A673 (cell line): ENCODE measurements around the gene ATP10D. TPM values are rescaled to one million over a fixed set of nuclear protein-coding genes. Genes with fewer than 3 reads are reported as not detected.

Experiments
- BruUV-seq: library from RNA; stranded (reverse); fragments of 400-500 nt; replicated peaks from 2 replicates; lab custom pipeline; 2021; lab: Mats Ljungman, UMichigan
- CTCF ChIA-PET: fragments of 300-600 bp; sonication (Branson Sonifier 250); formaldehyde crosslinking; loops from one replicate; lab custom pipeline; 2022; ENCODE audit warnings: antibody characterized with exemption; lab: Charles Lee
- POLR2A ChIA-PET: fragments of 300-600 bp; sonication (Branson Sonifier 250); formaldehyde crosslinking; loops from one replicate; lab custom pipeline; 2022; ENCODE audit warnings: antibody characterized with exemption; ENCODE audit not compliant: low non-redundant PET; lab: Charles Lee
- DNase-seq: peaks from one replicate; pipeline ENCODE4 v3.0.0-alpha.2; 2015; ENCODE audit warnings: low spot score
- H3K27ac ChIP-seq: fragments of 200-600 bp; sonication (generic); 2 replicates; pipeline ENCODE4 v1.5.1; 2016; ENCODE audit warnings: mixed run types, low read depth, mild to moderate bottlenecking, mixed read lengths, antibody characterized with exemption, low read length; ENCODE audit not compliant: poor library complexity, severe bottlenecking
- H3K27me3 ChIP-seq: fragments of 200-600 bp; sonication (generic); replicated peaks from 2 replicates; pipeline ENCODE4 v1.6.1; 2017; ENCODE audit warnings: mixed run types, low read depth, mild to moderate bottlenecking, mixed read lengths, antibody characterized with exemption, low read length; ENCODE audit not compliant: insufficient read depth, poor library complexity
- H3K36me3 ChIP-seq: fragments of 200-600 bp; sonication (generic); 2 replicates; pipeline ENCODE4 v1.6.1; 2016; ENCODE audit warnings: mixed run types, mild to moderate bottlenecking, mixed read lengths, antibody characterized with exemption, low read length; ENCODE audit not compliant: insufficient read depth, poor library complexity, severe bottlenecking
- H3K4me1 ChIP-seq: fragments of 200-600 bp; sonication (generic); 2 replicates; pipeline ENCODE4 v1.6.1; 2017; ENCODE audit warnings: mixed run types, mild to moderate bottlenecking, mixed read lengths, antibody characterized with exemption, low read length; ENCODE audit not compliant: insufficient read depth, poor library complexity, severe bottlenecking
- H3K4me3 ChIP-seq: fragments of 200-600 bp; sonication (generic); 2 replicates; pipeline ENCODE4 v1.5.1; 2016; ENCODE audit warnings: low read depth, mixed run types, mild to moderate bottlenecking, mixed read lengths, low read length; ENCODE audit not compliant: poor library complexity, severe bottlenecking
- H3K9me3 ChIP-seq: fragments of 200-600 bp; sonication (generic); 2 replicates; pipeline ENCODE4 v1.6.1; 2016; ENCODE audit warnings: mixed run types, low read depth, mild to moderate bottlenecking, mixed read lengths, antibody characterized with exemption, low read length; ENCODE audit not compliant: poor library complexity, severe bottlenecking
- CTCF ChIP-seq: fragments of 300-800, 200-600 bp; sonication (generic); conservative IDR thresholded peaks from 2 replicates; pipeline ENCODE4 v1.5.1; 2017; ENCODE audit warnings: low read depth, mild to moderate bottlenecking, antibody characterized with exemption, low read length, moderate library complexity, mixed read lengths
- EZH2 ChIP-seq: fragments of 200-600 bp; sonication (generic); IDR thresholded peaks from 2 replicates; pipeline ENCODE4 v1.6.1; 2017; ENCODE audit warnings: borderline replicate concordance, low read depth, mild to moderate bottlenecking, mixed read lengths, antibody characterized with exemption, low read length; ENCODE audit not compliant: poor library complexity, severe bottlenecking
- intact Hi-C: fragments of 100-400 bp; cut with micrococcal nuclease; formaldehyde crosslinking; loops from one replicate; pipeline ENCODE4 v1.10.0; 2022; ENCODE audit not compliant: unreplicated experiment
- total RNA-seq: library from RNA; stranded (reverse); gene quantifications from 2 replicates; pipeline ENCODE4 v1.2.3, GENCODE V29; 2021

Gene ATP10D
- total RNA-seq, 1 experiment from 2014 or later: 16.1 TPM

DNA sequence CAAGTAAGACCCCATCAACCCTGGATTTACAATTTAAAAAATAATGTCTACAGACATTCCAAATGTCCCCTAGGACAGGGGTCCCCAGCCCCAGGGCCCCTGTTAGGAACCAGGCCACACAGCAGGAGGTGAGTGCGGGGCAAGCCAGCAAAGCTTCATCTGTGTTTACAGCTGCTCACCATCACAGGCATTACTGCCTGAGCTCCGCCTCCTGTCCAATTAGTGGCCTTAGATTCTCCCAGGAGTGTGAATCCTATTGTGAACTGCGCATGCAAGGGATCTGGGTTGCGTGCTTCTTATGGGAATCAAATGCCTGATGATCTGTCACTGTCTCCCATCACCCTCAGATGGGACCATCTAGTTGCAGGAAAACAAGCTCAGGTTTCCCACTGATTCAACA lies 146.1 kb downstream of the ATP10D start:
- intact Hi-C loops: no loop called here
- H3K4me3 ChIP-seq: no peak overlapping the region
- no TSS peak for BruUV-seq
- H3K9me3 ChIP-seq: no peaks in the 10 kb centered on the region
- H3K4me1 ChIP-seq: no peaks in the 10 kb centered on the region
- ChIA-PET POLR2A (no interaction called here), CTCF (no interaction called here)
- no peaks in the 10 kb centered on the region for H3K27me3 ChIP-seq
- no peak overlapping the region for H3K27ac ChIP-seq
- no peaks in the 10 kb centered on the region for H3K36me3 ChIP-seq
- TF ChIP-seq CTCF (no peak), EZH2 (no peak)
- DNase-seq: no peak

GRCh38 chr4:47639531-47639930 lies 154.5 kb downstream of the ATP10D start:
- H3K4me1 ChIP-seq: peaks cover 31% of the 10 kb centered on the region
- no peaks in the 10 kb centered on the region for H3K9me3 ChIP-seq
- no peak overlapping the region for H3K27ac ChIP-seq
- ChIA-PET CTCF (no interaction called here), POLR2A (no interaction called here)
- H3K4me3 ChIP-seq: no peak overlapping the region
- no peaks in the 10 kb centered on the region for H3K36me3 ChIP-seq
- no peak for TF ChIP-seq EZH2
- TF ChIP-seq CTCF: no peak
- H3K27me3 ChIP-seq: no peaks in the 10 kb centered on the region
- no peak for DNase-seq
- no TSS peak for BruUV-seq
- intact Hi-C loops: no loop called here

DNA sequence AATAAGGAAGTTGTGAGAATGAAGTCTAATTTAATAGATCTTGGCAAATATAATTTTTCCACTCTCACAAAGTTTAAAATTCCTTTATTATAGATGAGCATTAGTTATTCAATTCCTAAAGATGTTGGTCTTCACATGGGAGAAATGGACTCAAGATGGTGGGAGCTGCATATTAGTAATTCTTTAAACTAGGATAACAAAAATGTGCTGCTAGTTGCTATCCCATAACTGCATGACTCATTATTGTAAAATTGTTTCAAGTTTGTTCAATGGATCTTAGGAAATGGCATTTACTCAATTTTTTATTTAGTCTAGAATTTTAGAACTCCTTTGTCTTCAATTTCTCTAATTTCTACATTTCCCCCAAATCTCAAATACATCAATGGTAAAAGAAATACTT lies 155.8 kb downstream of the ATP10D start:
- ChIA-PET POLR2A (no interaction called here), CTCF (no interaction called here)
- no peak for TF ChIP-seq EZH2
- TF ChIP-seq CTCF: no peak
- Histone ChIP-seq H3K27ac (no peak overlapping the region), H3K9me3 (no peaks in the 10 kb centered on the region), H3K4me3 (no peak overlapping the region), H3K4me1 (peaks cover 31% of the 10 kb centered on the region), H3K27me3 (no peaks in the 10 kb centered on the region), H3K36me3 (no peaks in the 10 kb centered on the region)
- intact Hi-C loops: no loop called here
- BruUV-seq: no TSS peak
- no peak for DNase-seq
